GM19328 (cell line): Measurements from ENCODE around the gene TMEFF2.
A peak's percentile ranks its signal among the peaks of the same experiment; 100 is the strongest.

Experiments
- ATAC-seq: cut with Tn5 transposase; IDR thresholded peaks from one replicate; pipeline ENCODE4 v1.9.1; 2021; ENCODE audit warnings: mild to moderate bottlenecking, moderate library complexity; ENCODE audit not compliant: unreplicated experiment

Gene TMEFF2, protein sequence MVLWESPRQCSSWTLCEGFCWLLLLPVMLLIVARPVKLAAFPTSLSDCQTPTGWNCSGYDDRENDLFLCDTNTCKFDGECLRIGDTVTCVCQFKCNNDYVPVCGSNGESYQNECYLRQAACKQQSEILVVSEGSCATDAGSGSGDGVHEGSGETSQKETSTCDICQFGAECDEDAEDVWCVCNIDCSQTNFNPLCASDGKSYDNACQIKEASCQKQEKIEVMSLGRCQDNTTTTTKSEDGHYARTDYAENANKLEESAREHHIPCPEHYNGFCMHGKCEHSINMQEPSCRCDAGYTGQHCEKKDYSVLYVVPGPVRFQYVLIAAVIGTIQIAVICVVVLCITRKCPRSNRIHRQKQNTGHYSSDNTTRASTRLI

DNA sequence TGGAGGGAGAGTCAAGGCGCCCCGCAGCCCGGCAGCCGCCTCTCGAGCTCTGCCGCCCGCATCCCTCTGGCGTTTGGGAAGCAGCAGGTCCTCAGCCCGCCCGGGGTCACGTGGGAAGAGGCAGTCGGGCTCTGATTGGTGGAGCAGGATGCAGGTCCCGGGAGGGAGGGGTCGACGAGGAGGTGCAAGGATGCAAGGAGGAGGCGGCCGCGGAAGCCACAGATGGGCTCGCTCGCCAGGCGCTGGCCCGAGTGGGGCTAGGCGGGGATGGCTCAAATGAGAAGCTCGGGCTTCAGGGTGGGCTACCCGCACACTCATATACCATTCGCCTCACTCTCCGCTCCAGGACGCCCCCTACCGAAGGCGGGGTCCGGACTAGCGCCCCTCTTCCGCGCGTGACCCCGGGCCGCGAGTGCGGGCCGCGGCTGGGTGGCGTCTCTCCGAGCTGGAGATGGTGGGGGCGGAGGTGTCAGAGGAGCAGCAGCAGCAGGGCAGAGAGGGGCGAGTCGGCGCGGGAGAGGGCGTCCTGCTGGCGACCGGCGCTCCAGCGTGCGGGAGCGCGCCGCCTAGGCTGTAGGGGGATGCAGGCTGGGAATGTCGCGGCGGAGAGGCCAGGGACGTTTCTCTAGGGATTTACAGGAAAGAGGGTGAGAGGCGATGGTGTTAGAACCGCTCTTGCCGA, at the start of gene TMEFF2:
Gene TMEFF2 (minus strand): TSS at position 68 of the 682 bp plus-strand sequence. CDS start 409 bp downstream, outside the sequence.
- ATAC-seq = peak; percentile 63

DNA sequence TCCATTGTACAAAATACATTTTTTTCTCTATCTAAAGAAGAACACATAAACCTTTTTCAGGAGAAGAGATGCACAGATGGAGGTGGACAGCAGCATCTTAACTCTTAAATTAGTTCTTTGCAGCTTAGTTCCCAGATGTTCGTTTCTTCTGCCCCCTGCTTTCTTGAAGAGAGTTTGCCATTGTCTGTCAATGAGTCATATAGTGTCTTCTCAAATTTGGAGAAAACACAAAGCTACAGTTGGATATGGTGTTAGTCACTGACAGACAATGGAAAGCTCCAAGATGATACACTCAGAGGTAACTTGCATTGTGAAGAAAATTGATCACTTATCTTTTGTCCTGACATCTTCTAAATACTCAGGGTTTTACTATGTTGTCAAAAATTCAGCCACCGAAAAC, 48.8 kb upstream of the TMEFF2 start:
- no peak for ATAC-seq

DNA sequence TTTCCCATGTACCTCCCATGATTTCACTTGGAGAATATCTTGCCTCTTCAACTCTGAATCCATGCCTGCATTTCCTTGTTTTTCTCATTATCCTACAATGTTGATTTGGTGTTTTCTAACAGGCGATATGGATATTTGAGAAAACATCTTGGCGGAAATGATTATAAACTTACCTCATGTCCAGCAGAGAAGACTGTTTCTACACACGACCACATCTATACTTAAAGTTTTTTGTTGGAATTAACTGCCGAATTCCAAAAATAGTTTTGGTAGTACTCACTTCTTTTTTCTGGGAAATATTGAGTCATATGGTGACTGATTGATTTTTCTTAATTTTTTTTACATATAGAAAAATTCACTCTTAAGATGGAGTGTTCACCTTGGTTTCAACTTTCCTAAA, 41.4 kb upstream of the TMEFF2 start:
- no peak for ATAC-seq

DNA sequence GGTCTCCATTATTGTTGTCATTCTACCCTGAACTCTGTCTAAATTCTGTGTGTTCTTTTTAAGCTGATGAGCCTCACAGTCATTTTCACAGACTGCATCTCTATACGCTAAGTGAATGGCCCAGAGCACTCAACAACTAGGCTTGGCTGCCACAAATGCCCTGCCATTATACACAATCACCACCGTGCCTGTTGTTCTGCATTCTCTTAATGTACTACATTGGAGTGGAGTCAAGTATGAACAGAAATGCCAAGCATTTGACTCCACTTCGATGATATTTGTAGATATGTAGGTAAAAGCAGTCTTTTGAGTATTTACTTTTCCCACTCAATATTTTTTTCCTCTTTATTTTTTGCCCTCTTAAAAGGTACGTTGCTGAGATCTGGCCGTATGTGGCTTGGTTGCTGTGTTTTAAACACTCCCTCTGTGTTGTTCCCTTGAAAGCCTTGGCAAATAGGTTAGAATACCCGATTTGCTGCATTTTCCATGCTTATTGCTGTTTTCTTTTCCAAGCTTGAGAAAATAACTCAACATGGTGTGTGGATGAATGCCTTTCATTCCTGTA, 36.2 kb upstream of the TMEFF2 start:
- ATAC-seq = no peak

DNA sequence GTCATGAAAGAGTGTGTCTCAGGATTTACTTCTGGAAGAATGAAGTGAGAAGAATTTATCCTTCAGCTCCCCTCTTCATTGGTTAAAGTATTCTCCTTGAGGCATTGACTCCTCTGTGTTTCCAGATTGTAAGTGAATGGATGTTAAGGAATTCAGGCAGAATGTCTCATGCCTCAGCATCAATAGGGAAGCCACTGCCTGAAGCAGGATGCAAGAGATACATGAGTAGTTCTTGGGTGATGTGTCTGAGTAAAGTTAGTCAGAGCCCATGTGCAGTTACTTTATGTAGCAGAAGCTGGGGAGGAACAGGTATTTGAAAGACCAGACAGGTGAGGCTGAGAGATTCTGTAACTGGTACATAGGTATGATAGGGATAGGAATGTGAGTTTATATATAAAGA, 34.0 kb upstream of the TMEFF2 start:
- no peak for ATAC-seq

DNA sequence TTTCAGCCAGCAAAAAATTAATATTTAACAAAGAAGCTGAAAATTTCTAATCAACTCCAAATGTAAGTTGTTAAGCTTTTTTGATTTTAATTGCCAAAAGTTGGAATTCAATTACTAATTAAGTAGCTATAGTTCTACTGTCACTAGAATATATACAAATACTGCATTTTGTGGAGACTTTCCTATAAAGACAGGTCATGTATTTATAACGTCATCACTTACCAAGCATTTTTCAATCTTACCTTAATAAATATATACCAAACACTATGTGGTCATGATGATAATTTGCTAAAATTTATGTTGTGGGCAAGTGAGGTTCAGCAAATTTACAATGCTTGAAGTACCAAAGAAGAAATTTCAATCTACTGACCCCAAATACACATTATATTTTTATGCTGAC, 24.2 kb upstream of the TMEFF2 start:
- no peak for ATAC-seq

DNA sequence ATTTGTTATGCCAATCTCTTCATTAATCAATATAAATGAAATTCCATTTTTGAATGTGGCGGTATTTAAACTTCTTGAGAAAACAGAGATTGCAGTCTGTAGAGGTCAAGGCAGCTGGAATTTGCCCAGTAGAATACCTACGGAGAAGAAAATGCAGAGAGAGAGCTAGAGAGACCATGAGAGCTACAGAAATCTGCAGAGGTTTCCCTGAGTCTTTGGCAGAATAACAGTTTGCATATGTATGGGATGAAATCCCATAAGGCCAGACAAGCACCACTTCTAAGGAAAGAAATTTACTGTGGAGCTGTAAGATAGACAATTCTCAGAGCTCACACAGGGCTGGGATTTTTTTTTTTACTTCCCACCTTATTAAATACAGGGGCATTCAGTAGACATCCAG, 23.6 kb upstream of the TMEFF2 start:
- ATAC-seq = no peak

DNA sequence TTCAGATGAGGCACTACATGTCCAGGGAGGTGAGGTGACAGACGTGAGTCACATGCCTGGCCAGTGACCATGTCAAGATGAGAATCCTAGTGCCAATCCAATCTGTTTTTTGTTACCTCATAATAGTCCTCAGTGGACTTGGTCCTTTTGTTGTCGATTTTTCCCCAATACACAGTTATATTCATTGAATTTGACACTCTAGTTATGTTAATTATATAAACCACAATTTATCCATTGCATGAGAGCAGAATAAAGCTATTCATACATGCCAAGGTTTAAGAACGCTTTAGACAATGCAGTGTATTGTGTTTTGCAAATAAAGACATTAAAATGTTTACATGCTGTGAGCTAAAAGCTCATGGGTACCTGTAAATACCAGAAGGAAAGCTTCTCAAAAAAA, 21.6 kb upstream of the TMEFF2 start:
- no peak for ATAC-seq

DNA sequence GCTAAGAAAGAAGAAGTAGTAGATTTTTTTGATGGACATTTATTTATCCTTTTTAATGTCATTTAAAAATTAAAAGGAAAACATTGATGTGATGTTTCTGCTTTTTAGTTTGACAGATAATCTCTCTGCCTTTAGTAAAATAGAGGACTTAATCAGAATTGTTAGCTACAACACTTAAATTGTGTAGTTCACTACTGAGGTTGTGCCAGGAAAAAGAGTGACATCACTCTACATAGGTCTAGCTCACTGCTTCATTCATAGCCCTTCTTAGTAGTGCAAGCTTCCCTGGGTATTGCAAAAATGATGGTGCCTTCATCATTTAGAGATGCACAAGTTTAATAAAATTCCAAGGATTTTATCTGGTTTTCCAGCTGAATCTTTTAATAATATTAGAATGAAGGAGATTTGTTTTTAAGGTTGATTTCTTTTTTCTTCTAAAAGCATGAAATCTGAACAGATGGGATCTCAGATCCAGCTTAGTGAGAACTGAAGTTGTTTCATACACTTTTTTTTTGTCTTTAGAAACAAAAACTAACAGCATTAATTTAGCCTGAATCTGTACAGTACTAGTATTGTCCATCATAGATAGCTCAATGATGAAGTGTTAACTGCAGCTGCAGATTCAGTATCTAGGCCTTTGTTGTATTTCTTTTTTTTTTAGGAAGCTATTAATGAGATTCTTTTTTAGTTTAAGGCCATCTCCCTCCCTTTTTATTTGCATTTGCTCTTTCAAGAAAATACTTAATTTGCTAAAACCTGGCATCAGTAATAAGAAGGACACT, 20.6 kb upstream of the TMEFF2 start:
- no peak for ATAC-seq

DNA sequence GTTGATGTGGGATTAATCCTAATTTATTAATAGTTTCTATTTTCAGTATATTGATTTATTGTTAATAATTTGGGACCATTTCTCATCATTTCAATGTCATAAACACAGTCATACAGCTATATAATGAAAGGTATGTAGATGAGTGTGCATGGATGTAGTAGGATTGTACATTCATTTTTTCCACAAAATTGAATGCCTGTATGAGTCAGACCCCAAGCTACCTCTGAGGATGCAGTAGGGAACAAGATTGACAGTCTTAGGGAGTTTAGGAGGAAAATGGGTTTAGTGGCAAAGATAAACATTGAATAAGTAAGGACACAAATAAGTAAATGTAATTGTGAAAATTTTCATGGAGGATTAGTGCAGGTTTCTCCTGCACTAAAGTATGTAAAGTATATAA, 14.1 kb upstream of the TMEFF2 start:
- ATAC-seq = no peak

DNA sequence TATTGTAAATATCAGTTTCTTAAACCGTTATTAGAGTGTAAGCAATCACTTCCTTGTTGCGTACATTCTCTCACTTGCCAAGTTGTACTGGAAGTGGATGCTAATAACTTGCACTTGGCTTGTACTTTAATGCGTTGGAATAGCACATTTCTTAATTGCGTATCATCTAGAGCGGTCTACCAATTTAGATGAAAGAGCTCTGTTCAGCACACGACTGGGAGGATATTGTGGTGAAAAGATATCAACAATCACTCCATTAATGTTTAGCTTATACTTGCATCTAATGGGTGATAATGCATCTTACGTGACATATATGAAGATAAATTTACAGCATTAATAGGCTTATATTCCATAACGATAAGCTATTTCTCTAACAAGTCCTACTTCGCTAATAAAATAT, 11.7 kb upstream of the TMEFF2 start:
- no peak for ATAC-seq

DNA sequence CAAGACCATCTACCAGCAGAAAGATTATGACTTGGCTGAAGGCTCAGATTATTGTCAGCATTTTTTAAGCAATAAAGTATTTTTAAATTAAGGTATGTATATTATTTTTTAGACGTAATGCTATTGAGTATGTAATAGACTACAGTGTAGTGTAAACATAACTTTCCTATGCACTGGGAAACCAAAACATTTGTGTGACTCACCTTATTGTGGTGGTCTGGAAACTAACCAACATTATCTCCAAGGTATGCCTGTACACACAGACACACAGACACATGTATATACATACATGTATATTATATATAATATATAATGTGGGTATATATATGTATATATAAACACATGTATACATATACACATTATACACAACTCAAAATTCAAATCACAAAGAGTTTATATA, 9.1 kb upstream of the TMEFF2 start:
- no peak for ATAC-seq

DNA sequence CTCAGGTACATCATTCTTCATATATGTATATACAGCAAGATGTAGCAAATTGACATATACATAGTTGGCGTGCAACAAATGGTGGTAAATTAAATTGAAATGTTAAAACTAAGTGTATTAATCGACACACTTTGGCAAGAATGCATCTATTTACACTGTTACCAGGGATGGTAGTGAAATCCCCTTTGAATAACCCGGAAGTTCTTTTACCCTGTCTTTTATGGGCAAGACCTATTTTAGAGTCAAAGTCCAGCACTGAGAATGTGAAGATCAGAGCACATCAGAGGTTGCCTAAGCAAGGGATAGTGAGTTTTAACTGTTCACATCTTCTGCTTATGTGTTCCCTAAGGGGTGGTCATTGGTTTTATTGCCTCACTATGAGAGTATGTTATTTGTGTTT, 7.6 kb upstream of the TMEFF2 start:
- no peak for ATAC-seq

DNA sequence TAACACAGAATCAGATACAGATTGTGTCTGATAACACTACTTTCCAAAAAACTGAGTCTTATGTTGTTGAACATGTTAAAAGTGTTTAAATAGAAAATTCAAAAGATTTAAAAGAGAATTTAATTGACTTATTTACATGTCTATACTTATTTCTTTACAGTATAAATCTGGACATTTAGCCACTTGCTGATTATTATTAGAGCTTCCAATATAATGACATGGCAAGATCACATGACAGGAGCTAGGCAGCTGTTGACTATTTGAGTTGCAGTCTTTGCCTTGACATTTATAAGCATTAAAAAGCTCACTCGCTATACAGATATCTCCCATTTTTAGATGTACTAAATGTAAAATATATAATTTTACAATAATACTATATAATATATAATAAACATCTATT, 6.4 kb upstream of the TMEFF2 start:
- ATAC-seq = no peak

DNA sequence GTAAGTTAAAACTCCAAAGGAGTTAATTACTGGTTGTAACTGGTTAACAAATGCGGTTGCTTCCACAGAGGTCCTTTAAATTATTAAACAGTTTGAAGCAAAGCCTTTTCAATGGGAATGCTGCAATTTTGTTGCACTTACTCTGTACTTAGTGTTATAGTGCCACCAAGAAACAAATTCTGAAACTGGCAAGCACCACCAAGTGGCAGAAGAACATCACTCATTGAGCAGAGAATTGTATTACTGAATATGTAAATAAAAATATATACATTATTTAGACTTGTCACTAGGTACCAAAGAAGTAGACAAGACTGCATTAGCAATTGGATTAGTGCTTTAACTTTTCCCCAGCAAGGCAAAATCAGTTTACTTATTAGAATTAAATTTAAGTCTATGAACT, 2.6 kb upstream of the TMEFF2 start:
- no peak for ATAC-seq

DNA sequence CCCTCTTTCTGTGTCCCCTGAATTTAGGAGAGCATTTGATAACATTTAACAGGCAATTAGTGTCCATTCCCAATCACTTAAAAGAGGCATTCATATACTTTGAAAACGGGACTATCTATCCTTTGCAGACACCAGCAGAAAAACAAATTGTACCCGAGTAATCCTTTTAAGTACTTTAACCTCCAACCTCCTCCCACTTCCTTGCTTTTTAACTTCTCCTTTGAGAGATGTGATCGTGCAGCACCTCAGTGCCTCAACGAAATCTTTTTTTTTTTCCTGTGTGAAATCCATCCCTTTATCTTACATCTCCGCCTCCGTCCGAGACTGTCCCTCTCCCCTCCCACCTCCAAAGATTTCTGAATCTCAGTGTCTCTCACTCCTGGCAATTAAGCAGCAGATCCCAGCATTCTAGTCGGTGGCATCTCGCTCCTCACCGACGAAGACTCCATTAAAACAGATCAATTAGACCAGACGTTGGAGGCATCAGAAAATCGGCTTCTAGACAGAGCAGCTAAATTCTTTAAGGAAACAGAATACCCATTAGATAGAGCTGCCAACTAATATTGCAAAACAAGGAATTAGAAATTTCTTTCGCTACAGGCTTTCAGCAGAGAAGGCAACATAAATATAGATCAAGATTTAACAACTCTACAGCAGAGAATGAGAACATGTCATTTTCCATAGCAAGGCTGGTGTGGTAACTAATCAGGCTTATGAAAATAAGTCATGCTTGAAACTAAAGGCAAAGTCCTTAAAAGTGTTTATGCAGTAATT, 1.9 kb upstream of the TMEFF2 start:
- no peak for ATAC-seq

DNA sequence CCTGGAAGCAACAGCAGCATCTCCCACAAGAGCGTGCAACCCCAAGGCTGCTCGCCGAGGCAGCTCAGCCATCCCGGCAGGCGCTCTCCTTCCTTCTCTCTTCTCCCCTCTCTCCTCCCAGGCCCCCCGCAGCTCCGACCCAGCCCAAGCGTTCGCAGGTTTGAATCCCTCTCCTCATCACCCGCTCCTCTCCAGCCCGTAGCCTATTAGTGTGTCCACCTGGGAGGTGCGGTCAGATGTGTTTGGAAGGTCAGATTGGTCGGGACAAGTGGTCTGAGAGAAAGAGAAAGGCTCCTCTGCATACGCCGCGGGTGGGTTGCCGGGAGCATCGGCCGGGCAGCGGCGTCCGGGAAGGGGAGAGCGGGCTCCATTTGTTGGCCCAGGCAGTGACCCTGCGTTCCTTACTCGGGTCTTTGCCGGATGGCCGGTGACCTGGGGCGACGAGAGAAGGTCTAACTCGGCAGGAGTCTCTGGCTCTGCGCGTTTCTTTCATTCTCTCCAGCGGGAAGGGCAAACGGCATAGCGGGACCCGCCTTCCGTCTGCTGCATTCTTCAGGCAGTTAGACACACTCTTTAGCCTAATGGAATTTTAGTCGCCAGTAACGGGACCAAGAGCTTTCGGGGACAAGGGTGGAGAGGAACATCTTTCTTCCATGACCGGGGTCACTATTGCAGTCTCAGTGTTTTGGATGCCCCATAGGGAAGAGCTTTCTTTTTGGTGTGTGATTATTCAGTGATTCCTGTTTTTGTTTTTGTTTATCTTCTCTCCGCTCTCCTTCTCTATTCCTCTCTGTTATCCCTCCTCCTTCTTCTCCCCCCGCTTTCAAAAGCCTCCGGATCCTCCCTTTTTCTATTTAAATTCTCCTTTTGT, 1.1 kb upstream of the TMEFF2 start:
- no peak for ATAC-seq

DNA sequence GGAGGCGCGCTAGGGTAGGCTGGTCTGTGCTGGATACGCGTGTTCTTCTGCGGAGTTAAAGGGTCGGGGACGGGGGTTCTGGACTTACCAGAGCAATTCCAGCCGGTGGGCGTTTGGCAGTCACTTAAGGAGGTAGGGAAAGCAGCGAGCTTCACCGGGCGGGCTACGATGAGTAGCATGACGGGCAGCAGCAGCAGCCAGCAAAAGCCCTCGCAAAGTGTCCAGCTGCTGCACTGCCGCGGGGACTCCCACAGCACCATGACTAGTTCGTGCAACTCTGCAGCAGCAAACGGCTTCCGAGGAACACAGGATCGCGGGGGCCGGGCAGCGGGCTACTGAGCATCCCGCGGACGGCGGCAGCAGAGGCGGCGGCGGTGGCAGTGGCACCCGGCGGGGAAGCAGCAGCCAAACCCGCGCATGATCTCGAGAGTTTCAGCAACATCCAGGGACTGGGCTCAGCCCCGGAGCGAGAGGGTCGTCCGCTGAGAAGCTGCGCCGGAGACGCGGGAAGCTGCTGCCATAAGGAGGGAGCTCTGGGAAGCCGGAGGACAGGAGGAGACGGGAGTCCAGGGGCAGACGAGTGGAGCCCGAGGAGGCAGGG, 368 bp downstream of the TMEFF2 start:
- peak; percentile 11 for ATAC-seq

DNA sequence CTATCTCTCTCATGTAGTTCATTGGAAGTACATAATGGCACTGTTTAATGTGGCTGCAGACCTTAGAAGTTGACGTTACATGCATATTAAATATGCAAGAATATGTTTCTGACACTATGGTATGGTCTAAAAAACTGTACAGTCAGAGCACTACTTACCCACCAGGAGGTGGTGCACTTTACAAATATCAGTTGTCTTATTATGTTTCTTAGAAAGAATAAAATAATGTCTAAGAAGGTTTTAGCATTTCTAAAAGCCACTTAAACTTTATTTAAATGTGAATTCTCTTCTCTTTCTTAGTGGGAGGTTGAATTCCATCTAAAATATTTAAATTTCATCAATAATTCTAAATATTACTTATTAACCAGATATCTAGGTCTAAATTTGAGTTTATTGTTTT, 4.3 kb downstream of the TMEFF2 start:
- ATAC-seq = no peak
